ENCODE measurements around the gene CXADR.

- TF ChIP-seq HMGXB4 (CRISPR knock-in tag; IDR thresholded peaks at IDR 0.05) (no peak), ZNF317 (CRISPR knock-in tag; IDR thresholded peaks at IDR 0.05; ENCODE audit: borderline replicate concordance, low read depth) (no peak), CTCF (IDR thresholded peaks at IDR 0.05) (no peak), USF1 (CRISPR knock-in tag; IDR thresholded peaks at IDR 0.05) (no peak), NR3C1 (CRISPR knock-in tag; conservative IDR thresholded peaks at IDR 0.05; ENCODE audit: low read depth) (no peak), ATF3 (CRISPR knock-in tag; conservative IDR thresholded peaks at IDR 0.05) (no peak)
These were observed 77.6 kb downstream of the CXADR start for GRCh38 chr21:17590430-17590829.

Data from WTC11 (cell line).